Stimulated activated CD4-positive, alpha-beta T cell treated with anti-CD3 and anti-CD28 coated beads, Interleukin-1b, Interleukin-23, amount 100 ng/mL, for 4 hours (primary cell): ENCODE measurements around the gene SLC7A5.
"Not testable (repeated sequence)": the region's sequence is repeated elsewhere in the genome, so short reads cannot be mapped to it uniquely, and the experiment has no call there.

Experiments used
- DNase-seq, 2 donors: peaks; one replicate each; pipeline ENCODE4 v3.0.0-alpha.2; 2020; ENCODE audit warnings: low read depth in 2 of 2

SLC7A5 gene

GRCh38 chr16:87834005-87834667, 35.2 kb downstream of the SLC7A5 start:
- DNase-seq, result peak in 1 of 2 donors; percentile 12

- DNase-seq, result no peak
Measured at GRCh38 chr16:87833548-87833947, 35.8 kb downstream of the SLC7A5 start.

- peak in 1 of 2 donors; percentile 18 for DNase-seq
Measured at GRCh38 chr16:87832741-87833502, 36.4 kb downstream of the SLC7A5 start.

GRCh38 chr16:87832137-87832527, 37.2 kb downstream of the SLC7A5 start:
- no peak for DNase-seq

GRCh38 chr16:87831421-87832136, 37.7 kb downstream of the SLC7A5 start:
- peak in 1 of 2 donors; percentile 8 for DNase-seq

GRCh38 chr16:87830673-87831420, 38.5 kb downstream of the SLC7A5 start:
- peak in 1 of 2 donors; percentile 11 for DNase-seq

GRCh38 chr16:87829988-87830672, 39.2 kb downstream of the SLC7A5 start:
- DNase-seq, result peak in 1 of 2 donors; percentile 7

GRCh38 chr16:87829622-87829980, 39.7 kb downstream of the SLC7A5 start:
- DNase-seq, result peak in 1 of 2 donors; percentile 8

GRCh38 chr16:87828907-87829621, 40.2 kb downstream of the SLC7A5 start:
- peak in 1 of 2 donors; percentile 12 for DNase-seq

- DNase-seq, result peak; percentile 25 to 34
Measured at GRCh38 chr16:87828071-87828906, 41.0 kb downstream of the SLC7A5 start.

GRCh38 chr16:87827588-87827915, 41.8 kb downstream of the SLC7A5 start:
- DNase-seq, result peak in 1 of 2 donors; percentile 15

- peak in 1 of 2 donors; percentile 42 for DNase-seq
Measured at GRCh38 chr16:87826798-87827587, 42.3 kb downstream of the SLC7A5 start.

GRCh38 chr16:87826407-87826797, 42.9 kb downstream of the SLC7A5 start:
- DNase-seq, result not testable (repeated sequence)

GRCh38 chr16:87825842-87826120, 43.5 kb downstream of the SLC7A5 start:
- DNase-seq, result not testable (repeated sequence)

GRCh38 chr16:87824991-87825841, 44.1 kb downstream of the SLC7A5 start:
- peak in 1 of 2 donors; percentile 24 for DNase-seq

GRCh38 chr16:87824016-87824990, 45.0 kb downstream of the SLC7A5 start:
- DNase-seq, result peak in 1 of 2 donors; percentile 11
